Lung (tissue), 12 donors: ENCODE data around the gene TSPO2. TPM values are rescaled to one million over a fixed set of nuclear protein-coding genes. Genes with fewer than 3 reads are reported as not detected.

Source experiments
- ATAC-seq: fragments of 200-7000 bp; cut with Tn5 transposase; one replicate; pipeline ENCODE4 v1.9.1; 2020; ENCODE audit warnings: moderate number of reproducible peaks; ENCODE audit not compliant: insufficient read depth, low FRiP score
- DNase-seq, 3 donors: peaks; one replicate each; pipeline ENCODE4 v3.0.0-alpha.2; 2013 to 2017
- H3K27ac ChIP-seq, 2 donors: one replicate each; pipeline ENCODE4 v1.5.1; 2013; ENCODE audit warnings: mild to moderate bottlenecking in 2 of 2, moderate library complexity in 2 of 2, control low read depth in 1 of 2, inconsistent platforms in 1 of 2, low read depth in 1 of 2, low read length in 1 of 2
- H3K27me3 ChIP-seq, 3 donors: one replicate each; pipeline ENCODE4 v1.5.1; 2013; ENCODE audit warnings: low read length in 2 of 3; ENCODE audit not compliant: control insufficient read depth in 3 of 3, insufficient read depth in 3 of 3
- H3K36me3 ChIP-seq, 4 donors: one replicate each; pipeline ENCODE4 v1.5.1; 2013; ENCODE audit warnings: low read length in 4 of 4, mild to moderate bottlenecking in 1 of 4, moderate library complexity in 1 of 4; ENCODE audit not compliant: control insufficient read depth in 4 of 4, insufficient read depth in 4 of 4
- H3K4me1 ChIP-seq, 5 donors: one replicate each; pipeline ENCODE4 v1.5.1; 2013; ENCODE audit warnings: low read length in 5 of 5, mild to moderate bottlenecking in 2 of 5, moderate library complexity in 1 of 5; ENCODE audit not compliant: control insufficient read depth in 5 of 5, insufficient read depth in 5 of 5
- H3K4me3 ChIP-seq: one replicate; pipeline ENCODE4 v1.5.1; 2013; ENCODE audit warnings: mild to moderate bottlenecking, control low read depth, moderate library complexity
- H3K9ac ChIP-seq, 2 donors: one replicate each; pipeline ENCODE4 v1.5.1; 2013; ENCODE audit warnings: low read length in 2 of 2, control low read depth in 1 of 2; ENCODE audit not compliant: insufficient read depth in 1 of 2
- H3K9me3 ChIP-seq, 4 donors: one replicate each; pipeline ENCODE4 v1.5.1; 2013; ENCODE audit warnings: low read length in 3 of 4, mild to moderate bottlenecking in 1 of 4, moderate library complexity in 1 of 4; ENCODE audit not compliant: control insufficient read depth in 4 of 4, insufficient read depth in 3 of 4
- WGBS, 2 donors: extraction: QIAGEN DNeasy Blood & Tissue Kit; methylation state at CpG; one replicate each; pipeline ENCODE4 v1.1.7; 2013; 5-methylcytosine and 5-hydroxymethylcytosine counted together
- polyA plus RNA-seq, 2 donors: library from polyadenylated mRNA; stranded (reverse); fragments of 200-250 nt; gene quantifications; one replicate each; pipeline ENCODE4 v1.2.1, GENCODE V29; 2013
- total RNA-seq, 2 donors: library from RNA; depleted of rRNA in 1 of 2; stranded (reverse); fragments of >200 nt in 1 of 2; gene quantifications; one replicate each; pipeline ENCODE4 v1.2.1, GENCODE V29; 2014 to 2021
- TF ChIP-seq, protein P1 (sequence below): IDR thresholded peaks from 2 replicates; pipeline ENCODE4 v1.5.1; 2012; ENCODE audit warnings: mild to moderate bottlenecking; ENCODE audit errors: control extremely low read depth, extremely low read depth
- donor health status: control.
- donor health status: control.
- donor health status: Bipolar disorder and iron deficiency.
- donor health status: healthy.
- donor health status: DM: yes; HTN: yes; CAD: no.

Gene TSPO2
- total and polyA plus RNA-seq, 4 donors: 0.07 to 0.57 TPM; not detected in 2

DNA sequence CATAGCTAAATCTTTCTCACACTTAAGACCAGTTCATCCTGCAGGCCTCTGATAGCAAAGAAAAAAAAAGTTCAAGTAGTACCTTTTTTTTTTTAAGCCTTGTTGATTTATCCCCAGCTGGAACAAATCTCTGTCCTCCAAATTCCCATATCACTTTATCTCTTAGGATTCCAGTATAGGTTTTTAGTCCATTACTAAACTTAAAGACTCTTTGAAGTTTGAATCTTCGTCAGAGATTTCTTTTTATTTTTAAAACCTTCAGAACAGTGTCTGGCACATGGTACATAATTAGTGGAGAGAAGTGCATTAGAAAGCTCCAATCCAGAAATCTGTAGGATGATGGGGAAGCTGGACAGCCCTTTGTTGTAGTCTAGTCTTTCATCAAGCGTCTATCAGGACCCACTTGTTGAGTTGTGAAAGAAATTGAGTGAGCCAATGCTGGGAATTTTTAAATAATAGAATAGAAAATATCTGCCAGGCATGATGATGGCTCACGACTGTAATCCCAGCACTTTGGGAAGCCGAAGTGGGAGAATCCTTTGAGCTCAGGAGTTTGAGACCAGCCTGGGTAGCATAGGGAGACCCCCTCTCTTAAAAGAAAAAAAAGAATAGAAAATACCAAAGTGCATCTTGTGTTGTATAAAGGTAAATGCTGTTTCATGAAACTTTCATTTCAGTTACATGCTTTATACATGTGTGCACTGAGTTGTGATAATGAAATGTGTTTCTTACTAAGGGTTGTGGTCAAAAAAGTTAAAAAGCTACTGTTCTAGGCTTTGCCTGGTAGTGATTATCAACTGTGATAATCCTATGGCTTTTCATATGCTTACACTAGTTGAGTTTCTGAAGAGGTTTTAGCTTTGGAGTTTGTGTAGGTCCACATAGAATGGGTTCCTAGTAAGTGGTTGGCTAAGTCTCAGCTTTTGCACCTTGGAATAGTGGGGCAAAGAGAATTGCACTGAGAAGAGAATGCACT, 33.7 kb downstream of the TSPO2 start:
- H3K4me3 ChIP-seq: no peak overlapping the region
- peak overlapping the region in 1 of 2 donors; percentile 100 for H3K27ac ChIP-seq
- 79 to 82% methylated on average over 4 of the region's 4 CpGs for WGBS, 2 donors
- H3K27me3 ChIP-seq: no peaks in the 10 kb centered on the region
- DNase-seq: peak in 1 of 3 donors; percentile 12
- no peak overlapping the region for H3K9ac ChIP-seq
- H3K36me3 ChIP-seq: peaks cover 8 to 13% (median 11%) of the 10 kb centered on the region in 4 donors
- peaks cover 0 to 33% (median 8%) of the 10 kb centered on the region in 5 donors for H3K4me1 ChIP-seq
- ATAC-seq: no peak
- TF ChIP-seq, protein P1, sequence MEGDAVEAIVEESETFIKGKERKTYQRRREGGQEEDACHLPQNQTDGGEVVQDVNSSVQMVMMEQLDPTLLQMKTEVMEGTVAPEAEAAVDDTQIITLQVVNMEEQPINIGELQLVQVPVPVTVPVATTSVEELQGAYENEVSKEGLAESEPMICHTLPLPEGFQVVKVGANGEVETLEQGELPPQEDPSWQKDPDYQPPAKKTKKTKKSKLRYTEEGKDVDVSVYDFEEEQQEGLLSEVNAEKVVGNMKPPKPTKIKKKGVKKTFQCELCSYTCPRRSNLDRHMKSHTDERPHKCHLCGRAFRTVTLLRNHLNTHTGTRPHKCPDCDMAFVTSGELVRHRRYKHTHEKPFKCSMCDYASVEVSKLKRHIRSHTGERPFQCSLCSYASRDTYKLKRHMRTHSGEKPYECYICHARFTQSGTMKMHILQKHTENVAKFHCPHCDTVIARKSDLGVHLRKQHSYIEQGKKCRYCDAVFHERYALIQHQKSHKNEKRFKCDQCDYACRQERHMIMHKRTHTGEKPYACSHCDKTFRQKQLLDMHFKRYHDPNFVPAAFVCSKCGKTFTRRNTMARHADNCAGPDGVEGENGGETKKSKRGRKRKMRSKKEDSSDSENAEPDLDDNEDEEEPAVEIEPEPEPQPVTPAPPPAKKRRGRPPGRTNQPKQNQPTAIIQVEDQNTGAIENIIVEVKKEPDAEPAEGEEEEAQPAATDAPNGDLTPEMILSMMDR: no peak
- peaks cover 0 to 2% (median 0%) of the 10 kb centered on the region in 4 donors for H3K9me3 ChIP-seq

- no peak for DNase-seq
- ATAC-seq: no peak
- Histone ChIP-seq H3K9ac (no peak overlapping the region), H3K9me3 (peaks cover 0 to 2% (median 0%) of the 10 kb centered on the region in 4 donors), H3K4me1 (peaks cover 0 to 30% (median 8%) of the 10 kb centered on the region in 5 donors), H3K27ac (no peak overlapping the region), H3K4me3 (no peak overlapping the region), H3K36me3 (peaks cover 9 to 18% (median 13%) of the 10 kb centered on the region in 4 donors), H3K27me3 (no peaks in the 10 kb centered on the region)
- 87 to 89% methylated on average over 2 of the region's 2 CpGs for WGBS, 2 donors
- TF ChIP-seq, protein P1: no peak
Observed at GRCh38 chr6:41077536-41077935, 35.3 kb downstream of the TSPO2 start.

DNA sequence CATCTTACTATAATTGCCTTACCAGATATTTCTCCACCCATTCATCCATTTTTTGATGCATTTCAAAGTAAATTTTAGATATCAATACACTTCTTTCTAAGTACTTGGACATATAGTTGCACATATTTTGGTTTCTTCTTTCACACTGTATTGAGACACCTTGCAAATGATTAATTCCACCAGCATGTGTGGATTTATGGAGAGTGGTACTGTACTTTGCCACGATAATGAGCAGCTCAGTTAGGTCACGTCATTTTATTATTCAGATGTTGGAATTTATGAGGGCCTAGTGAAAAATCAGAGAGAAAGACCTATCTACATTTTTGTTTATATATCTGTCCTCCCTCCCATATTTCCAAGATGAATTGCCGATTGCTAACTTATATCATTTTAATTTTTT, 35.8 kb downstream of the TSPO2 start:
- no peak for DNase-seq
- H3K9ac ChIP-seq: no peak overlapping the region
- TF ChIP-seq, protein P1: no peak
- H3K36me3 ChIP-seq: peaks cover 8 to 18% (median 12%) of the 10 kb centered on the region in 4 donors
- H3K4me3 ChIP-seq: no peak overlapping the region
- H3K27ac ChIP-seq: no peak overlapping the region
- ATAC-seq: no peak
- WGBS, 2 donors: 93 to 96% methylated on average over 3 of the region's 3 CpGs
- peaks cover 0 to 30% (median 8%) of the 10 kb centered on the region in 5 donors for H3K4me1 ChIP-seq
- H3K27me3 ChIP-seq: no peaks in the 10 kb centered on the region
- H3K9me3 ChIP-seq: no peaks in the 10 kb centered on the region
